Astrocyte of the cerebellum (primary cell): ENCODE results near the gene STS.

Source experiments
- DNase-seq: peaks from one replicate; pipeline ENCODE4 v3.0.0-alpha.2; 2011; ENCODE audit warnings: low read depth
- H3K4me3 ChIP-seq: 2 replicates; pipeline ENCODE4 v1.5.1; 2011; ENCODE audit warnings: mild to moderate bottlenecking, low read depth, low read length, moderate library complexity
- CTCF ChIP-seq: IDR thresholded peaks from 2 replicates; pipeline ENCODE4 v1.5.1; 2012; ENCODE audit warnings: low read length, low read depth, moderate library complexity, mild to moderate bottlenecking; ENCODE audit errors: missing control alignments
- in situ Hi-C: cut with HindIII; loops from 2 replicates; pipeline ENCODE4 v1.10.0; 2017; ENCODE audit warnings: low sequenced_read_pairs

Gene STS

DNA sequence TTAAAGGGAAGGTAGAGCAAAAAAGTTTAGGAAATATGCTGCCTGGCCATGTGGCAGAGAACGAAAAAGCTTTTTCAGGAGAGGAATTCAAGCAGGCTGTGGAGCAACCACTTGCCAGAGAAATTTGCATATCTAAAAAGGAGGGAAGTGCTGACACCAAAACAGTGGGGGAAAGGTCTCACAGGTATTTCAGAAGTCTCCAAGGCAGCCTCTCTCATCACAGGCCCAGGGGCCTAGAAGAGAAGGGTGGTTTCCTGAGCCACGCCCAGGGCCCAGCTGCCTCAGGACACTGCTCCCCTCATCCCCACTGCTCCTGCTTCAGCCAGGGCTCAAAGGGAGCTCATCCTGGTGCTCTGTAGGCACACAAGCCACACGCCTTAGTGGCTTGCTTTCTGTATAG, 29.9 kb upstream of the STS start:
- no peak for DNase-seq
- TF ChIP-seq CTCF = no peak
- in situ Hi-C loops = no loop called here
- no peak overlapping the region for H3K4me3 ChIP-seq

DNA sequence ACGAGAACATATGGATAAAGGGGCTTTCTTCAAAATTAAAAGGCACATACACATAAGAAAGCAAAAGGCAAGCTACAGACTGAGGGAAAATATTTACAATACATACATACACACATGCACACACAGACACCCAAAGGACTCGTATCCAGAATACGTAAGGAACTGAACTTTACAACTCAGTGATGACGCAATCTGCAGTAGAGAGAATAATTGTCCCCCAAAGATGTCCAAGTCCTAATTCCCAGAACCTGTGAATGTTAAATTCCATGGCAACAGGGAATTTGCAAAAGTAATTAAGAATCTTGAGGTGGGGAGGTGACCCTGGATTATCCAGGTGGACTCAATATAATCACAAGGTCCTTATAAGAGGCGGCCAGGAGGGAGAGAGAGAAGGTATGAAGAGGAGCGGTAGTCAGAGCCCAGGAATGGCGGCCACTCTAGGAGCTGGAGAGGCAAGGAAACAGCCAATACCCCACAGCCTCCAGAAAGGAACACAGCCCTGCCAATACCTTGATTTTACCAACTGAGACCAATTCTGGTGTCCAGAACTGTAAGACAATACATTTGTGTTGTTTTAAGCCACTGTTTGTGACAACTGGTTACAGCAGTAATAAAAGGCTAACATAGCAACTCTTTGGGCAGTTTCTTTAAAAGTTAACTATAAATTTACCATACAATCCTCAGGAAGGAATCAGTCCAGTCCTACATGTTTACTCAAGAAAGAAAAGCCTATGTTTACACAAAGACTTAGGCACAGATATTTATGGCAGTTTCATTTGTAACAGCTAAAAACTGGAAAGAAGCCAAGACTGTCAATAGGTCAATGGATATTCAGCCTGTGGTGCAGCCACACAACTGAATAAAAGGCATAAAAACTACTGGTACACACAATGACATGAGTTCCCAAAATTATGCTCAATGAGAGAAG, 27.3 kb upstream of the STS start:
- peak; percentile 29 for DNase-seq
- no peak overlapping the region for H3K4me3 ChIP-seq
- in situ Hi-C loops = no loop called here
- TF ChIP-seq CTCF = no peak

- no peak overlapping the region for H3K4me3 ChIP-seq
- no peak for TF ChIP-seq CTCF
- no peak for DNase-seq
- in situ Hi-C loops = no loop called here
These were observed 26.7 kb upstream of the STS start for GRCh38 chrX:7120878-7121219.

- no peak overlapping the region for H3K4me3 ChIP-seq
- in situ Hi-C loops = no loop called here
- TF ChIP-seq CTCF = no peak
- no peak for DNase-seq
These were observed 20.5 kb upstream of the STS start for GRCh38 chrX:7127056-7127455.

DNA sequence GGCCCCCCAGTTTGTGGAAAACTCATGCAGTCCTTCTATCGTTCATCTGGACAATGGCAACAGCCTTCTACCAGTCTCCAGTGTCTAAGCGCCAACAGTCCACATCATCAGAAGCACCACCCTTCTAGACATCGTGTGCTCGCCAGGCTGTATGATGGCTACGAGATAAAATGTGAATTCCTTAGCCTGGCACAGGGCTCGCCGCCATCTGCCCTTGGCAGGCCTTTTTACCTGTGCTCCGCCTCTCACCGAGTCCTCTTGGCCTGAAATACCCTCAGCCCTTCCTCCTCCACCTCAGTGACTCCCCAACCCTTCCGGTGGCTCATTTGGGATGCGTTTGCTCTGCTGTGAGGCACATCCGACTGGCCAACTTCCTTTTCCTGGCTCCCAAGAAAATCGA, 15.9 kb upstream of the STS start:
- in situ Hi-C loops = no loop called here
- no peak for DNase-seq
- H3K4me3 ChIP-seq = no peak overlapping the region
- no peak for TF ChIP-seq CTCF

DNA sequence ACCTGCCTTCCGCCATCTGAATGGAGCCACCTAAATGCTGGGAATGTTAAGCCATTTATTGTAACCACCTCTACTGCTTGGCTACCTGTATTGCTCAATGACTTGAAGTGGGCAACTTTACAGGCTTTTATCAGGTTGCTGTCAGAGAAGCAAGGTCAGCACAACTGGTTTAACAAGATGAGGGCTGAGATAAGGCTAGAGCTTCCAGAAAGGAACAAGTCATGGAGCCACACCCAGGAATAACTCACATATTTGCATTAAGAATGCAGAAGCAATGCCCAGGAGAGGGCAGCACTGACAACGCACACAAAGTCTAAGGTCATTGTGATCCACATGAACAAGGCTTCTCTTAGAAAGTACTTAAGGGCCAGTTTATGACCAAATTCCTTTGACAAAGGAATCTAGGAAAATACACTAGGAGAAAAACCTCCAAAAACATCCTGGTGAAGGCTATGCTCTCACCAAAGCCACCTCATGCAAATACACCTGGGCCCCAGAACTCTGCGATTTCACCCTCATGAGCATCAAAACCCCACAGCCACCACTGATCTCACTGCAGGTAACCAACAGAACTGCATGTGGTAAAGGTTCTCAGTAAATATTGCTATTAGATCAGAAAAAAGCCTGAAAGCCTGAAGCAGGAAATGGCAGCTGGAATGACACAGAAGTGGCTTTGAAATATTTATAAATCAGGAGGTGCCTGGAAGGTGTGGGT, 15.0 kb upstream of the STS start:
- peak; percentile 68 for TF ChIP-seq CTCF
- in situ Hi-C loops = no loop called here
- peak; percentile 48 for DNase-seq
- H3K4me3 ChIP-seq = no peak overlapping the region
